OCI-LY1 (cell line): ENCODE measurements around the gene GPATCH4.
"Not testable (repeated sequence)": the region's sequence is repeated elsewhere in the genome, so short reads cannot be mapped to it uniquely, and the experiment has no call there.

ENCODE experiments used
- H2AFZ ChIP-seq: fragments of 200-600 bp; sonication (generic), shearing (Covaris generic); 2 replicates; pipeline ENCODE4 v1.6.0; 2014; ENCODE audit warnings: antibody characterized with exemption, mild to moderate bottlenecking, low read length
- H3F3A ChIP-seq: fragments of 200-600 bp; sonication (generic), shearing (Covaris generic); 2 replicates; pipeline ENCODE4 v1.6.0; 2014; ENCODE audit warnings: mild to moderate bottlenecking, antibody characterized with exemption, low read length, moderate library complexity; ENCODE audit not compliant: insufficient read depth
- H3K27ac ChIP-seq: fragments of 200-600 bp; sonication (generic); 2 replicates; pipeline ENCODE4 v1.5.1; 2014; ENCODE audit warnings: low read length, mixed run types, mild to moderate bottlenecking, low read depth; ENCODE audit not compliant: poor library complexity, severe bottlenecking
- H3K27me3 ChIP-seq: fragments of 200-600 bp; sonication (generic); 2 replicates; pipeline ENCODE4 v1.6.0; 2014; ENCODE audit warnings: antibody characterized with exemption, mild to moderate bottlenecking, low read length, moderate library complexity; ENCODE audit not compliant: insufficient read depth
- H3K36me3 ChIP-seq: fragments of 200-600 bp; sonication (generic); 2 replicates; pipeline ENCODE4 v1.6.1; 2014; ENCODE audit warnings: mild to moderate bottlenecking, antibody characterized with exemption, low read length, moderate library complexity, mixed read lengths; ENCODE audit not compliant: insufficient read depth
- H3K4me1 ChIP-seq: fragments of 200-600 bp; sonication (generic); 2 replicates; pipeline ENCODE4 v1.5.1; 2014; ENCODE audit warnings: mild to moderate bottlenecking, low read length, moderate library complexity; ENCODE audit not compliant: insufficient read depth, severe bottlenecking
- H3K4me2 ChIP-seq: fragments of 200-600 bp; sonication (generic), shearing (Covaris generic); 2 replicates; pipeline ENCODE4 v1.6.1; 2014; ENCODE audit warnings: low read length
- H3K4me3 ChIP-seq: fragments of 200-600 bp; sonication (generic); 2 replicates; pipeline ENCODE4 v1.5.1; 2014; ENCODE audit warnings: low read length, low read depth, mild to moderate bottlenecking, mixed read lengths; ENCODE audit not compliant: poor library complexity, severe bottlenecking
- H3K79me2 ChIP-seq: fragments of 200-600 bp; shearing (Covaris generic); 2 replicates; pipeline ENCODE4 v1.6.1; 2016; ENCODE audit warnings: mixed run types, low read length, mixed read lengths; ENCODE audit not compliant: insufficient read depth
- H3K9ac ChIP-seq: fragments of 200-600 bp; sonication (generic), shearing (Covaris generic); 2 replicates; pipeline ENCODE4 v1.6.1; 2014; ENCODE audit warnings: mild to moderate bottlenecking, low read length, mixed read lengths
- H3K9me2 ChIP-seq: fragments of 200-600 bp; sonication (generic), shearing (Covaris generic); 2 replicates; pipeline ENCODE4 v1.6.1; 2014; ENCODE audit warnings: low read depth, mild to moderate bottlenecking, low read length, mixed read lengths
- H3K9me3 ChIP-seq: fragments of 200-600 bp; shearing (Covaris generic); 2 replicates; pipeline ENCODE4 v1.6.1; 2014; ENCODE audit warnings: low read length, mixed read lengths
- H4K20me1 ChIP-seq: fragments of 200-600 bp; sonication (generic), shearing (Covaris generic); 2 replicates; pipeline ENCODE4 v1.6.0; 2016; ENCODE audit warnings: mild to moderate bottlenecking, low read length; ENCODE audit not compliant: insufficient read depth
- CTCF ChIP-seq: fragments of 200-600 bp; sonication (generic), shearing (Covaris generic); IDR thresholded peaks from 2 replicates; pipeline ENCODE4 v1.5.1; 2017; ENCODE audit warnings: mild to moderate bottlenecking, antibody characterized with exemption, low read length, moderate library complexity, mixed read lengths
- EZH2 ChIP-seq: fragments of 200-600 bp; sonication (generic), shearing (Covaris generic); IDR thresholded peaks from 2 replicates; pipeline ENCODE4 v1.8.0; 2017; ENCODE audit warnings: borderline replicate concordance, mixed run types, mild to moderate bottlenecking, antibody characterized with exemption, low read length, moderate library complexity, mixed read lengths

GPATCH4 gene

GRCh38 chr1:156591181-156591431 lies 10.2 kb downstream of the GPATCH4 start:
- H3K27ac ChIP-seq, result peak overlapping the region; percentile 52
- H3K36me3 ChIP-seq, result peaks cover 28% of the 10 kb centered on the region
- no peaks in the 10 kb centered on the region for H3K9me2 ChIP-seq
- TF ChIP-seq CTCF (no peak), EZH2 (no peak)
- peaks cover 24% of the 10 kb centered on the region for H3K4me1 ChIP-seq
- no peaks in the 10 kb centered on the region for H3K27me3 ChIP-seq
- H3K9ac ChIP-seq, result peak overlapping the region; percentile 92
- H2AFZ ChIP-seq, result peak overlapping the region; percentile 50; the same call in 1 of the 2 replicates
- no peaks in the 10 kb centered on the region for H4K20me1 ChIP-seq
- peak overlapping the region; percentile 94 for H3K4me2 ChIP-seq
- no peaks in the 10 kb centered on the region for H3K79me2 ChIP-seq
- peak overlapping the region; percentile 82 for H3K4me3 ChIP-seq
- 0 out of 2 replicates have a peak, but pooled peaks cover 4% of the 10 kb centered on the region for H3F3A ChIP-seq
- H3K9me3 ChIP-seq, result no peaks in the 10 kb centered on the region

- Histone ChIP-seq H3K27me3 (no peaks in the 10 kb centered on the region), H4K20me1 (no peaks in the 10 kb centered on the region), H3K4me1 (peaks cover 24% of the 10 kb centered on the region), H2AFZ (peak overlapping the region; percentile 50; the same call in 1 of the 2 replicates), H3K4me2 (peak overlapping the region; percentile 94), H3K9me3 (no peaks in the 10 kb centered on the region), H3K9me2 (no peaks in the 10 kb centered on the region), H3F3A (0 out of 2 replicates have a peak, but pooled peaks cover 4% of the 10 kb centered on the region), H3K9ac (peak overlapping the region; percentile 92), H3K79me2 (no peaks in the 10 kb centered on the region), H3K36me3 (peaks cover 23% of the 10 kb centered on the region; the same call in 1 of the 2 replicates), H3K27ac (peak overlapping the region; percentile 52), H3K4me3 (peak overlapping the region; percentile 82)
- TF ChIP-seq EZH2, result no peak
- no peak for TF ChIP-seq CTCF
Measured at GRCh38 chr1:156590326-156591180, 10.7 kb downstream of the GPATCH4 start.

GRCh38 chr1:156589546-156589945 lies 11.7 kb downstream of the GPATCH4 start:
- H3K9me2 ChIP-seq, result no peaks in the 10 kb centered on the region
- no peaks in the 10 kb centered on the region for H3K9me3 ChIP-seq
- no peak overlapping the region for H3K4me3 ChIP-seq
- H3K4me2 ChIP-seq, result no peak overlapping the region
- H3K27me3 ChIP-seq, result no peaks in the 10 kb centered on the region
- no peak overlapping the region for H3K27ac ChIP-seq
- peaks cover 13% of the 10 kb centered on the region; the same call in 1 of the 2 replicates for H3K36me3 ChIP-seq
- H4K20me1 ChIP-seq, result no peaks in the 10 kb centered on the region
- H3K9ac ChIP-seq, result no peak overlapping the region
- TF ChIP-seq CTCF (no peak), EZH2 (no peak)
- no peaks in the 10 kb centered on the region for H3K79me2 ChIP-seq
- 0 out of 2 replicates have a peak, but pooled peaks cover 4% of the 10 kb centered on the region for H3F3A ChIP-seq
- H3K4me1 ChIP-seq, result peaks cover 24% of the 10 kb centered on the region
- no peak overlapping the region for H2AFZ ChIP-seq

- peaks cover 20% of the 10 kb centered on the region for H3K4me1 ChIP-seq
- not testable (repeated sequence) for H3K27me3 ChIP-seq, H3K79me2 ChIP-seq, H4K20me1 ChIP-seq, H3K4me3 ChIP-seq, H3K36me3 ChIP-seq, H2AFZ ChIP-seq, H3K4me2 ChIP-seq, H3F3A ChIP-seq, H3K9me3 ChIP-seq, H3K9ac ChIP-seq, H3K9me2 ChIP-seq, H3K27ac ChIP-seq
Measured at GRCh38 chr1:156587927-156588326, 13.4 kb downstream of the GPATCH4 start.
